ENCODE measurements around the gene SEPTIN1.
"Not testable (repeated sequence)": the region's sequence is repeated elsewhere in the genome, so short reads cannot be mapped to it uniquely, and the experiment has no call there.

SEPTIN1 gene

DNA sequence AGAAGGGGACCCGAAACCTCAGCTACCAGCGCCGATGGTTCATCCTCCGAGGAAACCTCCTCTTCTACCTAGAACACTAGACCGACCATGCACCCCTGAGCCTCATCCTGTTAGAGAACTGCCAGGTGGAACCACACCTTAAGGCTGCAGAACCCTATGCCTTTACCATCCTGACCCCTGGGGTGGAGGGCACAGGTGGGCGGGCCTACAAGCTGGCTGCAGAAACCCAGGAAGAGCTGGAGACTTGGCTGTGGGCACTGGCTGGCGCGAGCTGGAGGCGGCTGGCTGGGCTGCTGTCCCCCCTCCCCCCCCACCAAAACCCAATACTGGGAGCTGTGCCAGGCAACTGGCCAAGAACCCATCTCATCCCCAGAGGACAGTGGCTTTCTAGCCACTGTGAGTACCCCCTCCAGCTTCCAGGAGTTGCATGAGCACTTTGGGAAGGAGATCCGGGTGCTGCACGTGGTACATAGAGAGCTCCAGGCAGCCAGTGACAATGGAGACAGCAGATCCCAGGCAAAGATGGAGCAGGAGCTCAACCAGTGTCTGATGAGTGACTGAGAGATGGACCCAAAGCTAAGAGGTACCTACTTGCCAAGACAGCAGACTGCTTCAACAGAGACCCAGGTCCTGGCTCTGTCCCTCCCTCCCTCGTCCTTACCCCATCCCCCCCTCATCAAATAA is 25.8 kb downstream of the SEPTIN1 start:
- no peak for DNase-seq

DNA sequence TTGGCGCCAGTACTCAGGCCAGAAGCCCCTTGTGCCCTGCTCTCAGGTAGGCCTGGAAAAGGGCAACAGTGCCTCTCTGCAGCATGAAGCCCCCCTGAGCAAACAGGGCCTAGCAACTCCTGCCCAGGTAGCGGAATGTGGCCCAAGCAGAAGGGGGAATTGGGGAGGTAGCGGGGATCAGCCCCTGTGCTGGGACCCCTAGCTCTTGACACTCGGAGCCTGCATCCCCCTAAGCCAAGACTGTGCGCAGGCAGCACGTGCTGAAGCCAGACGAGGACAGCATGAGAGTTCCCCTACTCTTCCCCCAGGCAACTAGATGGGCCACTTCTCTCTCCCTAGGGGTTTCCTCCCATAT is 26.4 kb downstream of the SEPTIN1 start:
- no peak for DNase-seq

DNA sequence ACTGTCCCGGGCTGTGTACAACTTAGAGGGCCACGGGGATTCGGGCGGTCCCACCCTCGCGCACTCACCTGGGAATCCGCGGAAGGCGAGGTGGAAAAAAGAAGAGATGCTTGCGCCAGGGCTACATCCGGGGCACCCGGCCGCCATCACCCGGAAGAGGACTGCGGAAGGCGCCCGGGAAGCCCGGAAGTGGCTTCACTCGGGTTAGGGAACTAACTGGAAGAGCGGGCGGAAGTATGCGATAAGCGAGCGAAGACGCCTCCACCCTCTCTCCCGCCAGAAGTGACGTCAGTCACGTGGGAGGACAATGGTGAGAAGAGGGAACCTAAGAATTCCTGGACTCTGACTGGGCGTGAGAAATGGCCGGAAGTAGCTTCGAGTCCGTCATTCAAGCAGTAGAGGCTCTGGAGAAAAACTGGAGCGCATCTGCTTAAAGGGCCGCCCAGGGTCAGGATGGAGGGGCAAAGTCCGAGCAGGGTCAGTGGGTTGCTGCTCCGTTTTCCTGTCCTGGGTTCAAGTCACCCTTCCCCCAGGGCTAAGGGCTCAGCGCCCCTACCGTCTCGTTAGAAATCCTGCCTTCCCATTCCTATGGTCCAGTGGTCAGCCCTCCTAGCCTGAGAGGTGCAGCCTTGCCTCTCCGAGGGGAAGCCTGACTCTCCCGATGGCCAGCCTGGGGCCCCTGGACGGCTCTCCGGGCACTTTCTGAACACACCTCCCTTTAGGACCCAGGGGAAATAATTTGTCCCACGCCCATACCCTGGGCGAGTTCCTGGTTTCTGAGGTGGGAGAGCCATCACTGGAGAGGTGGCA is 27.0 kb downstream of the SEPTIN1 start, which contains the start of gene CD2BP2:
Gene CD2BP2, minus strand, starts transcription at position 165 of the 810 bp plus-strand sequence. CDS start 627 bp downstream, outside the sequence.
- DNase-seq = peak; percentile 81

DNA sequence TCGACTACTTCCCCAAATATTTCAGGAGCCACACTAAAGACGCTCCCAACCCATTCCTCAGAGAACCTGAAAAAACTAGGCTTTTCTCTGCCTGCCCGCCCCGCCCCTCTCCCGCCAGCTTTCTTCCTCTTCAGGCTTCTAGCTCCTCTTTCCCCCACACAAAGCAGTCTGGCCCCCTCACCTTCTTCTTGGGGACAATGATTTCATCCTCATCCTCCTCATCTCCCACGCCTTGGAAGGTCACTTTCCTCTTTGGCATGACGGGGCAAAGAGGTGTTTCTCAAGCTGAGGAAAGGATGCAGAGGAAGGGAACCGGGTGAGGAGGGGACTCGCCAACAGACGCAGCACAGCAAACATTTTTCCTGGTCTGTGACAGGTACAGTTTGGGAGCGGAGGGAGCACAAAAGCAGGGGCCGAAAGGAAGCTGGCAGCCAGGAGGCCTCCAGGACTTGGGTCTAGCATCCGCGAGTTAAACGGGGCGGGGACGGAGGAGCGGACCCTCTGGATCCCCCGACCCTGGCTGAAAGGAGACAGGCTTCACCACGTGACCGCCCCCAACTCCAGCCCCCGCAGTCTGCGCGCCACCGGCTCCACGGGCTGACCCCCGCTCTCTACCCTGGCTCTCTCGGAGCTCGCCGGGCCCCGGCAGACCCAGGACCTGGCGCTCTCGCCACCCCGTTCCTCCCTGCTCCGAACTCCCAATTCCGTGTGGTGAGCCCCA is 27.8 kb downstream of the SEPTIN1 start:
- no peak for DNase-seq

DNA sequence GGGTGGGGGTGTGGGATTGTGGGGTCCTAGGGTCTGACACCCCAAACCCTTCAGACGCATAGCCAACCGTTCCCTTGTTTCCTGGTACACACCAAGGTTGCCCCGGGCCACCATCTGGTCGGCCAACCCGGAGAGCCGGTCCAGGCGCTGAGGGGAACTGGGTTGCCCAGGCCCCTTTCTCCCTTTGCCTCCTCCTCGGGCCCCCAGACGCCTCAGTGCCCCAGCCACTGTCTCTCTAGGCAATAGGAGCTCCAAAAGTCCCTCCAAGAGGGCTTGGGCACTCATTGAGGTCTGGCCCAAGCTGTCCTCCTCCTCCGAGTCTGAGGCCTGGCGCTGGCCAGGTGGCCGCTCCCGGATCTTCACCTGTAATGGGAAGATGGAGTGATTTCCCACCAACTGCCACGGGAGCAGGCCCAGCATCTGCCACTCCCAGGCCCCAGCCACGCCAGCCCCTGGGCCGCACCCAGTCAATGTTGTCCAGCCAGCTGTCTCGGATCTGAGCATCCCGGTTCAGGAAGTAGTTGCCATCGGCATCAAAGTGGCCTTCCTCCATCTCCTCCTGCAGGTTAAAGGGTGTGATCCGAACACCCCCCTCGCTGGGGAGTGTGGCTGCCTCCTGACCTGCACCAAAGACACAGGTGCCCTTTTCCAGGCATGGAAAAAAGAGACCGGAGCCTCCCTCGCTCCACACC is 28.8 kb downstream of the SEPTIN1 start:
- DNase-seq = no peak

DNA sequence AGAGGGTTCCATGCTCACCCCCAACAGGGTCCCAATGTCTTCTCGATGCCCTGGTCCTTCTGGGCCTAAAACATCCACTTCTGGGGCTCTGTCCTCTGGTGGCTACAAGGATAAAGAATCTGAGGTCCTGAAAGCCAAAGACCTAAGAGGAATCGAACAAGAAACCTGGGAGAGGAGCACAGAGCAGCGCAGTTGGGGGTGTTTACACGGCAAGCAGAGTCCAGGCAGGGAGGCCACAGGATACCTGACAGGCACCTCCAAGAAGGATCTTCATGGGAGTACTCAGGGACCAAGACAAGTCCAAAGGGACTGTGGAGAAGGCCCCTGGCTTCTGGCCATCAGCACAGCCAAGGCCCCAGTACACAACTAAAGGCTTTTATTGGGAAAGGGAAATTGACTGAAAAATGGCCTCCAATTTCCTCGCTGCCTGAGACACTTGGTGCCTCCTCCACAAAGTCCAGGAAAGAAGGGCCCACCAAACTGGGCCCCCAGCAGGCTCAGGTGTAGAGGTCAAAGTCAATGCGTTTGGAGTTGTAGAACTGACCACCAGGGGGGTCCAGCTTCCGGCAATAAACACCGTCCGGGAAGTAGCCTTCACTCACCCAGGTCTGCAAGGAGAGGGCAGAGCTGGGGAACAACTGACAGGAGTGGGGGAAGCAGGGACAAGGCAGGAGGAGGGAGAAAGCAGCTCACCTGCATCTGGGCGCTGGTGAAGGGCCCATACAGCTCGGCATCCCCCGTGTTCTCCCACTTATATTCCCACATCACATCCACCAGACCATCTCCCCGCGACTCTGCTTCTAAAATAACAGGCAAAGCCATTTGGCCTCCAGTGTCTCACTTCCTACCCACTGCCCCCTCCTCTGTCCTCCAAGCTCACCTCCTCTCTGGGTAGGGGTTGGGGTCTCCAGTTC is 29.6 kb downstream of the SEPTIN1 start:
- DNase-seq = no peak

DNA sequence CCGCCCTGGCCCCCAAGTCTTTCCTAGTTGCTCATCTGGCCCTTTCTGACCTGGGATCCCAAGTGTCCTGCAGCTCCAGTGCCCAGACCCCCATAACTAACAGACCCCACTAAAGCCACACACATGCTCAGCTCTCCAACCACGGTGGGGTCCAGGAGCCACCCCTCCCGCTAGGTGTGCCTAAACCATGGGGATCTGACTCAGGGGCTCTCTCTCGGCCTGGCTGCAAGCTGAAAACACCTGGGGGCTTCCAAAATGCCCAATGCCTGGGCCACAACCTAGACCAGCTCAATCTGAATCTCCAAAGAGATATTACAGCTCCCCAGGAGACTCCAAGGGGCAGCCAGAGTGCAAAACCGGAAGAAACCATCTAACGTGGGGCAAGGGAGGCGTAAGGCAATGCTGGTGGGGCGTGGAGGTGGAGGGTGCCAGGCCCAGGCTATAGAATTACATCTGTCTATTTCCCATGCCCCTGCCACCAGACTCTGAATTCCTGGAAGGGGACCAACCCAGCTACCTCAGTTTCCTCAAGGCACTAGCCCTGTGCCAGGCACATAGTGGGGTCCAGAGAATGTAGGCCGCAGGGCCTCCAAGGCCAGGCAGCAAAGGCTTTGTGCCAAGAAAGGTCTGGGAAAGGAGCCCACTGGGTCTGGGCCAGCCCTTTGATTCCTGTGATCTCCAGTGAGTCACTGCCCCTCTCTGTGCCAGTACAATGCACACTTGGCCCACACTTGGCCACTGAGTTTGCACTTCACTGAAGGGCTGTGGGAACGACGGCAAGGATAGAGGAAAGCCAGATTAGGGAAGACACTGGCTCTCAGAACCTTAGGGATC is 30.6 kb downstream of the SEPTIN1 start:
- DNase-seq = no peak

DNA sequence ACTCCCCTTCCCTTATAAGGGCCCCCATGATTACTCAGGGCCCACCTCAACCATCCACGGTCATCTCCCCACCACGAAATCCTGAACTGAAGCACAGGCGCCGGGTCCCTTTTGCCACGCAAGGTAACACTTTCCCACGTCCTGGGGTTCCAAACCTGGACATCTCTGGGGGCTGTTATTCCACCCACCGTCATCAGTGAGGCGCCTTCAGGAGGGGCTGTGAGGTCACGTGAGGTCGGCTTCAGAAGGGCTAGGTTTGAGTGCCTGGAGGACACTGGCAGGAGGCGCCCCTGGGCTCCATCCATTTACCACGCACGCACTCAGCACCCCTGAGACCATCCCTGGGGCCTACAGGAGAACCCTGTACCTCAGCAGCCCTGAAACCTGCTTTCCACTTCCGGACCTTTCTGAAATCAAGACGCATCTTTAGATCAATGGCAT is 31.3 kb downstream of the SEPTIN1 start:
- no peak for DNase-seq

DNA sequence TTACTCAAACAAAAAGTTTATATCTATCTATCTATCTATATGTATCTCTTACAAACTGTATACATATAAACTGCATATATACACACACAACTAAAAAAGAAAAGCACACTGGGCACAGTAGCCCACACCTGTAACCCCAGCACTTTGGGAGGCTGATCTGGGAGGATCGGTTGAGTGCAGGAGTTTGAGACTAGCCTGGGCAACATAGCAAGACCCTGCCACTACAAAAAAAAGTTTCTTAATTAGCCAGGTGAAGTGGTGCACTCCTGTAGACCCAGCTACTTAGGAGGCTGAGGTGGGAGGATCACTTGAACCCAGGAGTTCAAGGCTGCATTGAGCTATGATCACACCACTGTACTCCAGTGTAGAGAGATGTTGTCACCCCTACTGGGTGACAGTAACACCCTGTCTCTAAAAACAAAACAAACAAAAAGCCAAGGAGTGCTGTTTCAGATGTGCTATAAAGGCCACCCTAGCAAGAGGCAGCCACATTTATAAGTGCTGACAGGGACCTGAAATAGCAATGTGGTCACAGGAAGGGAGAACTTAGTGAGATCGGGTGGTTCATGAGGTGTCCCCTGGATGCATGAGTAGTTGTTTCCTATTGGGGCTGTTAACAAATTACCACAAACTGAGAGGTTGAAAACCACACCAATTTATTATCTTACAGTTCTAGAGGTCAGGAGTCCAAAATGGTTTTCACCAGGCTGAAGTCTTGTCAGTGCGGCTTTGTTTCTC is 32.1 kb downstream of the SEPTIN1 start:
- DNase-seq = no peak

DNA sequence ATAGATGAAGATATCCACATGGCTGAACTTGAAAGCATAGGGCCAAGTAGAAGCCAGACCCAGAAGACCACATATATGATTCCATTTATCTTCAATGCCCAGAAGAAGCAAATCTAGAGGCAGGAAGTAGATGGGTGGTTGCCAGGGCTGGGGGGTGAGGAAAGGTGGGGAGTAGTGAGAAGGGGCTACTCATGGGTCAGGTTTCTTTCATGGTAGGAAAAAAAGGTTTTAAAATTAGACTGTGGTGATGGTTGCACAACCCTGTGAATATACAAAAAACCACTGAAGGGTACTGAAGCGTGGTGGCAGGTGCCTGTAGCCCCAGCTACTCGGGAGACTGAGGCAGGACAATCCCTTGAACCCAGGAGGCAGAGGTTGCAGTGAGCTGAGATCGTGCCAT is 32.7 kb downstream of the SEPTIN1 start:
- no peak for DNase-seq

DNA sequence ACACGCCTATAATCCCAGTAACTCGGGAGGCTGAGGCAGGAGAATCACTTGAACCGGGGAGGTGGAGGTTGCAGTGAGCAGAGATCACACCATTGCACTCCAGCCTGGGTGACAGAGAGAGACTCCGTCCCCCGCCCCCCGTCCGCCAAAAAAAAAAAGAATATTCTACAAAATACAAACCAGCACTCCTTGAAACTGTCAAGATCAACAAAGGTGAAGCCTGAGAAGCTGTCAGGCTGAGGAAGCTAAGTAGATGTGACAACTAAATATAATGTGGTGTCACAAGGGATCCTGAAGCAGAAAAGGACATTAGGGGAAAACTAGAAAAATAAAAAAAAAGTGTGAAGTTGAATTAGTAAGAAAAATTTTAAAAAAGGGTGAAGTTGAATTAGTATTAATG is 33.4 kb downstream of the SEPTIN1 start:
- no peak for DNase-seq

DNA sequence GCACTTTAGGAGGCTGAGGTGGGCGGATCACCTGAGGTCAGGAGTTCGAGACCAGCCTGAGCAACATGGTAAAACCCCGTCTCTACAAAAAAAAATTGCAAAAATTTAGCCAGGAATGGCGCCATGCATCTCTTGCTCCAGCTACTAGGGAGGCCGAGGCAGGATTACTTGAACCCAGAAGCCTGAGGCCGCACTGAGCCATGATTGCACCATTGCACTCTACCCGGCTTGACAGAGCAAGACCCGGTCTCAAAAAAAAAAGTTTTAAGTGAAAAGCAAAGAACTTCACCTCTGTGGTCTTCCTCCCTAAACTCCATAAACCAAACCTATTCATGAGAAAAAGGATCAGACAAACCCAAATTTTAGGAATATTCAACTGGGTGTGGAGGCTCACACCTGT is 34.2 kb downstream of the SEPTIN1 start:
- no peak for DNase-seq

DNA sequence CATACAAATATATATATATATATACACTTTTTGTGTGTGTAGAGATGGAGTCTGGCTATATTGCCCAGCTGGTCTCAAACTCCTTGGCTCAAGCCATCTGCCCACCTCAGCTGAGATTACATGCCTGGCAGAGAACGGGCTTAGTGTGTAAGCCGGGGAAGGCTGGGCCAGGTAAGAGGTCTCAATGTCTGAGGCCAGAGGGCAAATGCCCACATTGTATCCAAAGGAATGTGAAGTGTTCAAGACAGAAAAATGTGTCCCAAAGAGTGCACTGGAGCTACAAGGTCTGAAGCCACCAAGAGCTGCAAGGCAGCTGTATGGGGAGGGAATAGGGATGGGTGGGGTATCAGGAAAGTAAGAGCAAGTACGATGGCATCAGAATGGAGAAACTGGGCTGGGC is 36.1 kb downstream of the SEPTIN1 start:
- DNase-seq = no peak

DNA sequence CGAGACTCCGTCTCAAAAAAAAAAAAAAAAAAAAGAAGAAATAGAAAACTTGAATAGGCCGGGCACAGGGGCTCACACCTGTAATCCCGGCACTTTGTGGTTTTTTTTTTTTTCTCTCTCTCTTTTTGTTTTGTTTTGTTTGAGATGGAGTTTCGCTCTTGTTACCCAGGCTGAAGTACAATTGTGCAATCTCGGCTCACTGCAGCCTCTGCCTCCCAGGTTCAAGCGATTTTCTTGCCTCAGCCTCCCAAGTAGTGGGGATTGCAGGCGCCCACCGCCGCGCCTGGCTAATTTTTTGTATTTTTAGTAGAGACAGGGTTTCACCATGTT is 38.9 kb downstream of the SEPTIN1 start:
- not testable (repeated sequence) for DNase-seq

DNA sequence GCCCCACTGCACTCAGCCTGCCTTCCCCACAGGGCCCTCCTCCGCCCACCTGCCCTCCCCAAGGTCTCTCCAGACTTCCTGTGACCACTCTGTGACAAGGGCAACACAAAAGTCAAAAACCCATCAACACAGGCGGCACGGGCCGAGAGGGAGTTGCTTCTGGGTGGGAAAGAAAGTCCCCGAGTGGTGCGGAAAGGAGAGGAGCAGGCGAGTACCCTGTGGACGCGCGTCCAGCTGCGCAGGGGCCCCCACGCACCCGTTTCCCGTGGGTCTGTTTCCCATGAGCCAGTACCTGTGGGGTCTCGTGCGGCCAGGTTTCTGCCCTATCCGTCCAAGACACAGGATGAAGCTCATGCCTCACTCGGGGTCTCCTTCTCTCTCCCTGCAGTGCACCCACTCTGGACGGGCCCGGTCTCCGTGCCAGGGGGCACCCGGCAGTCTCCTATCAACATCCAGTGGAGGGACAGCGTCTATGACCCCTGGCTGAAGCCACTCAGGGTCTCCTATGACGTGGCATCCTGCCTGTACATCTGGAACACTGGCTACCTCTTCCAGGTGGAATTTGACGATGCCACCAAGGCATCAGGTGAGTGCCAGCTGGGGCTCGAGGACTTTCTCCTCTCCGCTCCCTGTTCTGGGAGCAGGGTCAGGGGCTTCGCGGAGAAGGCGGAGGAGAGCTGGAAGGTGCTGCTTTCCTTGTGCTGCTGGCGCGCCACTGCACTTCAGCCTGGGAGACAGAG is 39.4 kb downstream of the SEPTIN1 start:
- DNase-seq = no peak

DNA sequence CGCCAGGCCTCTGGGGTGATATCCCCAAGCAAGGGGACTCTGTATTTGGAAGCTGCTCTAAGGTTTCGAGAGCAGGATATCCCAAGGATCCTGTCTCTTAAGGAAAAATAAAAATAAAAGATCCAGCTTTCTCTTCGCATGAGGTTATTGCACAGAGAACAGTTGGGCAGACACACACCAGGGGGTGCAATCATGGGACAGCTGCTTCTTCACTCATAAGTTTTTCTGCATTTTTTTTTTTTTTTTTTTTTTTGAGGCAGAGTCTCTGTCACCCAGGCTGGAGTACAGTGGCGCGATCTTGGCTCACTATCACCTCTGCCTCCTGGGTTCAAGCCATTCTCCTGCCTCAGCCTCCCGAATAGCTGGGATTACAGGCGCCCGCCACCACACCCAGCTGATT is 40.4 kb downstream of the SEPTIN1 start:
- not testable (repeated sequence) for DNase-seq

DNA sequence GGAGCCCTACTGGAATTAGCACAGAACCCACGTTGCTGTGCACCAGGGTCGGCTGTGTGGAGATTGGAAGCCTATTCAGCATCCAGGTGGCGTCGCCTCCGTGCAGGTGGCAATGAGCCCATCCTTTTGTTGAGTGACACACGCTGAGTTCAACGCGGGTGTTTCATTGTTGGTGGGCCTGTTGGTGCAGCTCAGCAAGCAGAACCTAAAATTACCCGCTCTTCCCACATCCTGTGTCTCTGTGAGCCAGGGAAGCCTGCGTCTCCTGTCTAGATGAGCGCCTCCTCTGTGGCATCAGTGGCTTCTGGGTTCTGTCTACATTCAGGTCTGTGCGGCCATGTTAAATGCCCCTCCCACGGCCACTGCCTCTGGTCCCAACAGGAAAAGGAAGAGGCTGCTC is 41.7 kb downstream of the SEPTIN1 start:
- no peak for DNase-seq

DNA sequence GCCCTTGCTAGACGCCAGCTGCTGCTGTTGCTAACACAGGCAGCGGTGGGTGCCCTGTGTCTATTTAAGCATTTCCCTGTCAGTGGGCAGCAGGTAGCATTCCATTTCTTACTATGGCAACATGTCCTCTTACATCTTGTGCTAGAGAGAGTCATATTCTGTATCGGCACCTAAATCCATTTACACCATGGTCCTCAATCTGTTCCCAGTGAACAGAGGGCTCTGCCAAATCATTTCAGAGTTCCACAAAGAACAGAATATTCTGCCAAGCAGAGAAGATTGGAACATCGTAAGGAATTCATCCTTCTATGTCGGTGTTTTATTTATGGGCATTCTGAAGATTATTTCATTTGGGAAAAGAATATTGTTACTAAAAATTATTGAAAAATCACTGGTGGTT is 43.6 kb downstream of the SEPTIN1 start:
- DNase-seq = not testable (repeated sequence)

DNA sequence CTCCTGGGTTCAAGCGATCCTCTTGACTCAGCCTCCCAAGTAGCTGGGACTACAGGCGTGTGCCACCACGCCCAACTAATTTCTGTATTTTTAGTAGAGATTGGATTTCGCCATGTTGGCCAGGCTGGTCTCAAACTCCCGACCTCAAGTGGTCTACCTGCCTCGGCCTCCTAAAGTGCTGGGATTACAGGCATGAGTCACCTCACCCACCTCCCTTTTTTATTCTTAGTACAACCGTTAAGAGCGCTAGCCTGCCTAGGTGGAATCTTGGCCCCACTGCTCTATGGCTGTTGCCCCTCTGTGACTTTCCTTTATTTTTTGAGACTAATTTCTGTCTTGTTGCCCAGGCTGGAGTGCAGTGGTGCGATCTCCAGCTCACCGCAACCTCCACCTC is 44.4 kb downstream of the SEPTIN1 start:
- DNase-seq = not testable (repeated sequence)

Measured in T-helper 9 cell (primary cell).